H54 (cell line): ENCODE results near the gene CFAP46.
"Not testable (repeated sequence)": the region's sequence is repeated elsewhere in the genome, so short reads cannot be mapped to it uniquely, and the experiment has no call there.

Source experiments
- DNase-seq: peaks from one replicate; pipeline ENCODE4 v3.0.0; 2011; ENCODE audit warnings: low spot score, mixed read lengths; ENCODE audit not compliant: insufficient read length
- FAIRE-seq: peaks from 3 replicates; lab custom pipeline; 2011; peaks lifted over from hg19 to GRCh38; lab: Jason Lieb, UNC
- POLR2A ChIP-seq: IDR thresholded peaks from 2 replicates; pipeline ENCODE4 v1.6.1; 2011; ENCODE audit warnings: low read depth, mild to moderate bottlenecking, low read length

Gene CFAP46

GRCh38 chr10:132910186-132910880 is 32.0 kb downstream of the CFAP46 start:
- DNase-seq (no peak), FAIRE-seq (no peak)
- no peak for TF ChIP-seq POLR2A

- DNase-seq, result no peak
- TF ChIP-seq POLR2A, result no peak
- FAIRE-seq, result no peak
These were observed 32.8 kb downstream of the CFAP46 start for GRCh38 chr10:132909491-132910071.

GRCh38 chr10:132908621-132909295 is 33.6 kb downstream of the CFAP46 start:
- TF ChIP-seq POLR2A, result no peak
- no peak for FAIRE-seq
- no peak for DNase-seq

- FAIRE-seq (no peak), DNase-seq (no peak)
- TF ChIP-seq POLR2A, result no peak
These were observed 34.3 kb downstream of the CFAP46 start for GRCh38 chr10:132907821-132908620.

GRCh38 chr10:132906836-132907235 is 35.5 kb downstream of the CFAP46 start:
- no peak for TF ChIP-seq POLR2A
- no peak for FAIRE-seq
- no peak for DNase-seq

- no peak for TF ChIP-seq POLR2A
- DNase-seq (no peak), FAIRE-seq (no peak)
These were observed 36.3 kb downstream of the CFAP46 start for GRCh38 chr10:132906106-132906505.

- FAIRE-seq, result no peak
These were observed 36.7 kb downstream of the CFAP46 start for GRCh38 chr10:132905661-132906060.

GRCh38 chr10:132904814-132905649 is 37.3 kb downstream of the CFAP46 start:
- TF ChIP-seq POLR2A, result no peak

More at GRCh38 chr10:132905661-132906060, 36.7 kb downstream of the CFAP46 start:
- no peak for DNase-seq
- no peak for TF ChIP-seq POLR2A

GRCh38 chr10:132904181-132904813 is 38.1 kb downstream of the CFAP46 start:
- no peak for TF ChIP-seq POLR2A
- DNase-seq, result peak; percentile 64
- FAIRE-seq, result no peak

More at GRCh38 chr10:132904814-132905649, 37.3 kb downstream of the CFAP46 start:
- DNase-seq, result no peak
- FAIRE-seq, result no peak

GRCh38 chr10:132902656-132903575 is 39.5 kb downstream of the CFAP46 start:
- not testable (repeated sequence) for DNase-seq, FAIRE-seq

GRCh38 chr10:132901351-132901750 is 41.0 kb downstream of the CFAP46 start:
- no peak for FAIRE-seq
- TF ChIP-seq POLR2A, result no peak

More at GRCh38 chr10:132901351-132901750, 41.0 kb downstream of the CFAP46 start:
- DNase-seq, result no peak
